Measurements from ENCODE around the gene FRMD4B. TPM values are rescaled to one million over a fixed set of nuclear protein-coding genes. Genes with fewer than 3 reads are reported as not detected.

FRMD4B gene
- total and polyA plus RNA-seq, 2 donors (not counting 3 experiments of a cell fraction or from before 2014, with no cell fraction given) = 66.4 to 89.7 TPM

DNA sequence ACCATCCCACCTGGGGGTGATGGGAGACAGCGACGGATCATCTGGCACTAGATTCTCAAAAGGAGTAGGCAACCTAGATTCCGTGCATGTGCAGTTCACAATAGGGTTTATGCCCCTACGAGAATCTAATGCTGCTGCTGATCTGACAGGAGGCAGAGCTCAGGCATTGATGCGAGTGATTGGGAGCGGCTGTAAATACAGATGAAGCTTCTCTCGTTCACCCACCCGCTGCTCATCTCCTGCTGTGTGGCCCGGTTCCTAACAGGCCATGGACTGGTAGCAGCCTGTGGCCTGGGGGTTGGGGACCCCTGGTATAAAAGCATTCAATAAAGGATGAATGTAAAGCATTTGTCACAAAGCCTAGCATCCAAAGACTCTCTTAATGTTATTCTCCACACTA lies 126.8 kb downstream of the FRMD4B start:
- TF ChIP-seq FOS (IDR thresholded peaks at IDR 0.05; ENCODE audit: borderline replicate concordance, insufficient read depth, low read length) (no peak), JUN (IDR thresholded peaks at IDR 0.05; ENCODE audit: borderline replicate concordance, insufficient read depth, insufficient read length, low read depth) (no peak), POLR2AphosphoS5 (IDR thresholded peaks at IDR 0.05; ENCODE audit: insufficient read depth, low read depth, low read length) (no peak), POLR2A (IDR thresholded peaks at IDR 0.05; ENCODE audit: low read depth, low read length) (no peak), MYC (IDR thresholded peaks at IDR 0.05; ENCODE audit: low read depth, low read length) (no peak), EZH2 (IDR thresholded peaks at IDR 0.05; ENCODE audit: borderline replicate concordance, low read depth, low read length, severe bottlenecking) (no peak), GATA2 (IDR thresholded peaks at IDR 0.05; ENCODE audit: insufficient read depth, insufficient read length, low read depth, low read length) (no peak)
- TF ChIP-seq, protein P1, sequence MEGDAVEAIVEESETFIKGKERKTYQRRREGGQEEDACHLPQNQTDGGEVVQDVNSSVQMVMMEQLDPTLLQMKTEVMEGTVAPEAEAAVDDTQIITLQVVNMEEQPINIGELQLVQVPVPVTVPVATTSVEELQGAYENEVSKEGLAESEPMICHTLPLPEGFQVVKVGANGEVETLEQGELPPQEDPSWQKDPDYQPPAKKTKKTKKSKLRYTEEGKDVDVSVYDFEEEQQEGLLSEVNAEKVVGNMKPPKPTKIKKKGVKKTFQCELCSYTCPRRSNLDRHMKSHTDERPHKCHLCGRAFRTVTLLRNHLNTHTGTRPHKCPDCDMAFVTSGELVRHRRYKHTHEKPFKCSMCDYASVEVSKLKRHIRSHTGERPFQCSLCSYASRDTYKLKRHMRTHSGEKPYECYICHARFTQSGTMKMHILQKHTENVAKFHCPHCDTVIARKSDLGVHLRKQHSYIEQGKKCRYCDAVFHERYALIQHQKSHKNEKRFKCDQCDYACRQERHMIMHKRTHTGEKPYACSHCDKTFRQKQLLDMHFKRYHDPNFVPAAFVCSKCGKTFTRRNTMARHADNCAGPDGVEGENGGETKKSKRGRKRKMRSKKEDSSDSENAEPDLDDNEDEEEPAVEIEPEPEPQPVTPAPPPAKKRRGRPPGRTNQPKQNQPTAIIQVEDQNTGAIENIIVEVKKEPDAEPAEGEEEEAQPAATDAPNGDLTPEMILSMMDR (IDR thresholded peaks at IDR 0.05; ENCODE audit: extremely low read depth in 1 of 2, insufficient read depth in 1 of 2, low read depth in 1 of 2, low read length in 2 of 2) = no peak
- TF ChIP-seq, protein P2, sequence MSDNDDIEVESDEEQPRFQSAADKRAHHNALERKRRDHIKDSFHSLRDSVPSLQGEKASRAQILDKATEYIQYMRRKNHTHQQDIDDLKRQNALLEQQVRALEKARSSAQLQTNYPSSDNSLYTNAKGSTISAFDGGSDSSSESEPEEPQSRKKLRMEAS (IDR thresholded peaks at IDR 0.05; ENCODE audit: insufficient read depth, insufficient read length) = no peak
- Histone ChIP-seq H2AFZ (ENCODE audit: low read depth, low read length) (no peak overlapping the region), H3K79me2 (ENCODE audit: control insufficient read depth, insufficient read depth, low read length) (no peaks in the 10 kb centered on the region), H3K9me1 (replicated peaks; ENCODE audit: control insufficient read depth, extremely low read depth, insufficient read depth, low read length) (no peaks in the 10 kb centered on the region), H3K36me3 (ENCODE audit: control insufficient read depth in 2 of 2, extremely low read depth in 1 of 2, insufficient read depth in 2 of 2, low read length in 2 of 2) (no peaks in the 10 kb centered on the region), H3K4me1 (ENCODE audit: control insufficient read depth, extremely low read depth, insufficient read depth, low read length) (no peaks in the 10 kb centered on the region), H3K9me3 (replicated peaks; ENCODE audit: control insufficient read depth, insufficient read depth, low read length) (no peaks in the 10 kb centered on the region), H3K27ac (ENCODE audit: insufficient read depth, low read depth, low read length) (no peak overlapping the region), H3K4me2 (ENCODE audit: insufficient read depth, low read length) (no peak overlapping the region), H3K27me3 (ENCODE audit: control insufficient read depth in 2 of 2, insufficient read depth in 2 of 2, low read length in 2 of 2) (no peaks in the 10 kb centered on the region), H4K20me1 (replicated peaks; ENCODE audit: control insufficient read depth, extremely low read depth, insufficient read depth, low read length) (no peaks in the 10 kb centered on the region), H3K4me3 (replicated peaks in 1 of 3; ENCODE audit: insufficient read depth in 1 of 3, low read depth in 1 of 3, low read length in 3 of 3) (no peak overlapping the region), H3K9ac (replicated peaks; ENCODE audit: extremely low read depth, insufficient read depth, low read length) (no peak overlapping the region)
- CTCF ChIA-PET = interaction anchor here (1.0 kb wide), 1 partner anchor 16 kb away, joined by 3 read pairs; no protein-coding TSS in a partner anchor
- intact Hi-C loops (cut with micrococcal nuclease) (no loop called here), dilution Hi-C loops (cut with MboI; ENCODE audit: extremely low pct_ligation_motif_present, low sequenced_read_pairs) (no loop called here)
- BruUV-seq (replicated peaks) = no TSS peak
- no peak for FAIRE-seq
- DNase-seq (ENCODE audit: low read depth, low spot score) = no peak
- POLR2A ChIA-PET = no interaction called here

Data from endothelial cell of umbilical vein (primary cell).